ENCODE results near the gene STK32B.

The STK32B gene

GRCh38 chr4:5463361-5463760 lies 412.1 kb downstream of the STK32B start:
- Mint-ChIP-seq H3K9me3 (no peaks in the 10 kb centered on the region), H3K27me3 (no peaks in the 10 kb centered on the region), H3K36me3 (ENCODE audit: low read depth) (no peaks in the 10 kb centered on the region), H3K27ac (no peak overlapping the region), H3K4me1 (ENCODE audit: low read depth) (no peaks in the 10 kb centered on the region), H3K4me3 (no peak overlapping the region)
- intact Hi-C loops (cut with micrococcal nuclease), result no loop called here

- no peaks in the 10 kb centered on the region for H3K27me3 Mint-ChIP-seq
- H3K36me3 Mint-ChIP-seq (ENCODE audit: low read depth), result no peaks in the 10 kb centered on the region
- intact Hi-C loops (cut with micrococcal nuclease), result no loop called here
- H3K9me3 Mint-ChIP-seq, result no peaks in the 10 kb centered on the region
- no peaks in the 10 kb centered on the region for H3K4me1 Mint-ChIP-seq (ENCODE audit: low read depth)
- H3K27ac Mint-ChIP-seq, result no peak overlapping the region
- no peak overlapping the region for H3K4me3 Mint-ChIP-seq
These were observed 412.8 kb downstream of the STK32B start for GRCh38 chr4:5463936-5464650.

GRCh38 chr4:5465529-5465928 lies 414.2 kb downstream of the STK32B start:
- Mint-ChIP-seq H3K9me3 (no peaks in the 10 kb centered on the region), H3K27ac (no peak overlapping the region), H3K4me1 (ENCODE audit: low read depth) (peaks cover 5% of the 10 kb centered on the region), H3K27me3 (no peaks in the 10 kb centered on the region), H3K4me3 (no peak overlapping the region), H3K36me3 (ENCODE audit: low read depth) (no peaks in the 10 kb centered on the region)
- intact Hi-C loops (cut with micrococcal nuclease), result no loop called here

GRCh38 chr4:5465956-5466355 lies 414.7 kb downstream of the STK32B start:
- no peaks in the 10 kb centered on the region for H3K36me3 Mint-ChIP-seq (ENCODE audit: low read depth)
- H3K4me3 Mint-ChIP-seq, result no peak overlapping the region
- no peaks in the 10 kb centered on the region for H3K9me3 Mint-ChIP-seq
- no peak overlapping the region for H3K27ac Mint-ChIP-seq
- intact Hi-C loops (cut with micrococcal nuclease), result no loop called here
- no peaks in the 10 kb centered on the region for H3K27me3 Mint-ChIP-seq
- H3K4me1 Mint-ChIP-seq (ENCODE audit: low read depth), result peaks cover 5% of the 10 kb centered on the region

- intact Hi-C loops (cut with micrococcal nuclease), result no loop called here
- H3K27me3 Mint-ChIP-seq, result no peaks in the 10 kb centered on the region
These were observed 415.8 kb downstream of the STK32B start for GRCh38 chr4:5467111-5467510.

GRCh38 chr4:5469151-5469775 lies 418.0 kb downstream of the STK32B start:
- intact Hi-C loops (cut with micrococcal nuclease), result no loop called here
- Mint-ChIP-seq H3K4me3 (no peak overlapping the region), H3K36me3 (ENCODE audit: low read depth) (no peaks in the 10 kb centered on the region), H3K4me1 (ENCODE audit: low read depth) (peaks cover 5% of the 10 kb centered on the region), H3K9me3 (no peaks in the 10 kb centered on the region), H3K27ac (no peak overlapping the region), H3K27me3 (no peaks in the 10 kb centered on the region)

More at GRCh38 chr4:5467111-5467510, 415.8 kb downstream of the STK32B start:
- no peak overlapping the region for H3K4me3 Mint-ChIP-seq
- H3K4me1 Mint-ChIP-seq (ENCODE audit: low read depth), result peaks cover 5% of the 10 kb centered on the region
- no peaks in the 10 kb centered on the region for H3K9me3 Mint-ChIP-seq
- no peak overlapping the region for H3K27ac Mint-ChIP-seq
- H3K36me3 Mint-ChIP-seq (ENCODE audit: low read depth), result no peaks in the 10 kb centered on the region

GRCh38 chr4:5469861-5470260 lies 418.6 kb downstream of the STK32B start:
- Mint-ChIP-seq H3K9me3 (no peaks in the 10 kb centered on the region), H3K36me3 (ENCODE audit: low read depth) (no peaks in the 10 kb centered on the region), H3K27me3 (no peaks in the 10 kb centered on the region), H3K27ac (no peak overlapping the region), H3K4me1 (ENCODE audit: low read depth) (peaks cover 5% of the 10 kb centered on the region), H3K4me3 (no peak overlapping the region)
- intact Hi-C loops (cut with micrococcal nuclease), result no loop called here

- Mint-ChIP-seq H3K36me3 (ENCODE audit: low read depth) (no peaks in the 10 kb centered on the region), H3K27me3 (no peaks in the 10 kb centered on the region), H3K9me3 (no peaks in the 10 kb centered on the region), H3K27ac (no peak overlapping the region), H3K4me1 (ENCODE audit: low read depth) (peaks cover 5% of the 10 kb centered on the region), H3K4me3 (no peak overlapping the region)
- intact Hi-C loops (cut with micrococcal nuclease), result no loop called here
These were observed 419.3 kb downstream of the STK32B start for GRCh38 chr4:5470318-5471198.

GRCh38 chr4:5471206-5471605 lies 419.9 kb downstream of the STK32B start:
- intact Hi-C loops (cut with micrococcal nuclease), result no loop called here
- H3K4me3 Mint-ChIP-seq, result no peak overlapping the region
- H3K9me3 Mint-ChIP-seq, result no peaks in the 10 kb centered on the region

GRCh38 chr4:5471691-5472090 lies 420.4 kb downstream of the STK32B start:
- H3K9me3 Mint-ChIP-seq, result no peaks in the 10 kb centered on the region
- no peak overlapping the region for H3K4me3 Mint-ChIP-seq
- no peaks in the 10 kb centered on the region for H3K36me3 Mint-ChIP-seq (ENCODE audit: low read depth)
- peaks cover 5% of the 10 kb centered on the region for H3K4me1 Mint-ChIP-seq (ENCODE audit: low read depth)
- H3K27ac Mint-ChIP-seq, result no peak overlapping the region
- no peaks in the 10 kb centered on the region for H3K27me3 Mint-ChIP-seq
- intact Hi-C loops (cut with micrococcal nuclease), result no loop called here

More at GRCh38 chr4:5471206-5471605, 419.9 kb downstream of the STK32B start:
- H3K27me3 Mint-ChIP-seq, result no peaks in the 10 kb centered on the region
- no peak overlapping the region for H3K27ac Mint-ChIP-seq
- H3K36me3 Mint-ChIP-seq (ENCODE audit: low read depth), result no peaks in the 10 kb centered on the region
- peaks cover 5% of the 10 kb centered on the region for H3K4me1 Mint-ChIP-seq (ENCODE audit: low read depth)

GRCh38 chr4:5472160-5472591 lies 420.9 kb downstream of the STK32B start:
- Mint-ChIP-seq H3K27me3 (no peaks in the 10 kb centered on the region), H3K4me3 (no peak overlapping the region), H3K27ac (no peak overlapping the region), H3K9me3 (no peaks in the 10 kb centered on the region), H3K36me3 (ENCODE audit: low read depth) (no peaks in the 10 kb centered on the region), H3K4me1 (ENCODE audit: low read depth) (peaks cover 5% of the 10 kb centered on the region)
- intact Hi-C loops (cut with micrococcal nuclease), result no loop called here

GRCh38 chr4:5473125-5473524 lies 421.8 kb downstream of the STK32B start:
- H3K9me3 Mint-ChIP-seq, result no peaks in the 10 kb centered on the region
- no peak overlapping the region for H3K4me3 Mint-ChIP-seq
- H3K36me3 Mint-ChIP-seq (ENCODE audit: low read depth), result no peaks in the 10 kb centered on the region
- H3K4me1 Mint-ChIP-seq (ENCODE audit: low read depth), result peaks cover 5% of the 10 kb centered on the region
- no peak overlapping the region for H3K27ac Mint-ChIP-seq
- H3K27me3 Mint-ChIP-seq, result no peaks in the 10 kb centered on the region
- intact Hi-C loops (cut with micrococcal nuclease), result no loop called here

GRCh38 chr4:5474756-5475155 lies 423.5 kb downstream of the STK32B start:
- no peak overlapping the region for H3K4me3 Mint-ChIP-seq
- intact Hi-C loops (cut with micrococcal nuclease), result no loop called here
- H3K36me3 Mint-ChIP-seq (ENCODE audit: low read depth), result no peaks in the 10 kb centered on the region
- H3K4me1 Mint-ChIP-seq (ENCODE audit: low read depth), result peaks cover 5% of the 10 kb centered on the region
- no peak overlapping the region for H3K27ac Mint-ChIP-seq
- H3K9me3 Mint-ChIP-seq, result no peaks in the 10 kb centered on the region
- H3K27me3 Mint-ChIP-seq, result no peaks in the 10 kb centered on the region

GRCh38 chr4:5477613-5478012 lies 426.3 kb downstream of the STK32B start:
- H3K9me3 Mint-ChIP-seq, result no peaks in the 10 kb centered on the region
- intact Hi-C loops (cut with micrococcal nuclease), result no loop called here

More at GRCh38 chr4:5477613-5478012, 426.3 kb downstream of the STK32B start:
- Mint-ChIP-seq H3K4me3 (no peak overlapping the region), H3K36me3 (ENCODE audit: low read depth) (no peaks in the 10 kb centered on the region), H3K27ac (no peak overlapping the region), H3K27me3 (no peaks in the 10 kb centered on the region), H3K4me1 (ENCODE audit: low read depth) (no peaks in the 10 kb centered on the region)

All from dendritic cell treated with granulocyte-macrophage colony-stimulating factor and Interleukin-4, amounts not matched to agents 40 ng/mL and 50 ng/mL, for 4 days (primary cell).